Neural cell (in vitro differentiated cells): Measurements from ENCODE around the gene DIAPH1.

Experiments
- CTCF ChIP-seq: fragments of 450-650 bp; IDR thresholded peaks from 2 replicates; pipeline ENCODE4 v1.5.1; 2014; ENCODE audit warnings: antibody characterized with exemption, mild to moderate bottlenecking, moderate library complexity; ENCODE audit not compliant: poor library complexity, severe bottlenecking
- EP300 ChIP-seq: fragments of 450-650 bp; conservative IDR thresholded peaks from 2 replicates; pipeline ENCODE4 v1.6.1; 2014; ENCODE audit warnings: antibody characterized with exemption, mild to moderate bottlenecking, moderate library complexity; ENCODE audit not compliant: poor library complexity, severe bottlenecking
- EZH2 ChIP-seq: fragments of 200-600, 300-800 bp; shearing (Covaris generic), sonication (generic); IDR thresholded peaks from 2 replicates; pipeline ENCODE4 v1.6.1; 2014; ENCODE audit warnings: antibody characterized with exemption, low read length, borderline replicate concordance, mild to moderate bottlenecking; ENCODE audit not compliant: insufficient read depth, poor library complexity, severe bottlenecking
- MXI1 ChIP-seq: fragments of 450-650 bp; conservative IDR thresholded peaks from 2 replicates; pipeline ENCODE4 v1.6.1; 2014; ENCODE audit warnings: antibody characterized with exemption, mild to moderate bottlenecking; ENCODE audit not compliant: poor library complexity, severe bottlenecking
- POLR2AphosphoS5 ChIP-seq: IDR thresholded peaks from 2 replicates; pipeline ENCODE4 v1.6.1; 2012
- RAD21 ChIP-seq: fragments of 450-650 bp; conservative IDR thresholded peaks from 2 replicates; pipeline ENCODE4 v1.6.1; 2014; ENCODE audit warnings: antibody characterized with exemption, mild to moderate bottlenecking, moderate library complexity
- REST ChIP-seq: IDR thresholded peaks from 2 replicates; pipeline ENCODE4 v1.6.1; 2012; ENCODE audit warnings: borderline replicate concordance
- SMC3 ChIP-seq: fragments of 450-650 bp; conservative IDR thresholded peaks from 2 replicates; pipeline ENCODE4 v1.6.1; 2014; ENCODE audit warnings: antibody characterized with exemption, mild to moderate bottlenecking, moderate library complexity; ENCODE audit not compliant: poor library complexity
- TAF1 ChIP-seq: IDR thresholded peaks from 2 replicates; pipeline ENCODE4 v1.6.1; 2012; ENCODE audit warnings: low read depth

GRCh38 chr5:141512911-141513626, 105.7 kb downstream of the DIAPH1 start:
- TF ChIP-seq CTCF = no peak
- TF ChIP-seq EZH2 = no peak
- no peak for TF ChIP-seq TAF1
- peak; percentile 13 for TF ChIP-seq EP300
- no peak for TF ChIP-seq RAD21
- peak; percentile 27 for TF ChIP-seq POLR2AphosphoS5
- no peak for TF ChIP-seq SMC3
- no peak for TF ChIP-seq MXI1
- TF ChIP-seq REST = no peak
